Thoracic aorta (tissue), 2 donors: ENCODE data around the gene MAPKAPK2. TPM values are rescaled to one million over a fixed set of nuclear protein-coding genes. Genes with fewer than 3 reads are reported as not detected.

Experiments used
- ATAC-seq: fragments of 150-250 bp; one replicate; pipeline ENCODE4 v1.8.0; 2017; ENCODE audit warnings: low read depth; ENCODE audit not compliant: insufficient number of reproducible peaks, low FRiP score
- DNase-seq: peaks from one replicate; pipeline ENCODE4 v3.0.0-alpha.2; 2020; ENCODE audit warnings: low spot score
- H3K27ac ChIP-seq, 2 donors: fragments of 200-600 bp; sonication (generic); 1 replicate in 1 of 2; 2 replicates in 1 of 2; pipeline ENCODE4 v1.5.1; 2016; ENCODE audit warnings: mild to moderate bottlenecking in 2 of 2, moderate library complexity in 2 of 2
- H3K27me3 ChIP-seq: fragments of 200-600 bp; sonication (generic); replicated peaks from 2 replicates; pipeline ENCODE4 v1.6.0; 2016; ENCODE audit warnings: mild to moderate bottlenecking; ENCODE audit not compliant: insufficient read depth
- H3K36me3 ChIP-seq: fragments of 200-600 bp; sonication (generic); one replicate; pipeline ENCODE4 v1.5.1; 2016
- H3K4me1 ChIP-seq, 2 donors: fragments of 200-600 bp; sonication (generic); 1 replicate in 1 of 2; 2 replicates in 1 of 2; pipeline versions ENCODE4 v1.5.1 to v1.6.0; 2016; ENCODE audit warnings: low read depth in 2 of 2, mild to moderate bottlenecking in 1 of 2; ENCODE audit not compliant: control insufficient read depth in 1 of 2
- H3K4me3 ChIP-seq: fragments of 200-600 bp; sonication (generic); 2 replicates; pipeline ENCODE4 v1.5.1; 2016; ENCODE audit warnings: mild to moderate bottlenecking
- H3K9me3 ChIP-seq: fragments of 200-600 bp; sonication (generic); 2 replicates; pipeline ENCODE4 v1.5.1; 2016
- total RNA-seq, 2 donors: library from RNA; depleted of rRNA; stranded (reverse); fragments of >200 nt; gene quantifications; one replicate each; pipeline versions ENCODE4 v1.1.0 to v1.2.3, GENCODE V29; 2016
- TF ChIP-seq, protein P1 (sequence below): fragments of 200-600 bp; sonication (generic); IDR thresholded peaks from one replicate; pipeline ENCODE4 v1.5.1; 2019; ENCODE audit warnings: antibody characterized with exemption

The MAPKAPK2 gene
- total RNA-seq, 2 donors from 2014 or later: 80.7 to 89.2 TPM

DNA sequence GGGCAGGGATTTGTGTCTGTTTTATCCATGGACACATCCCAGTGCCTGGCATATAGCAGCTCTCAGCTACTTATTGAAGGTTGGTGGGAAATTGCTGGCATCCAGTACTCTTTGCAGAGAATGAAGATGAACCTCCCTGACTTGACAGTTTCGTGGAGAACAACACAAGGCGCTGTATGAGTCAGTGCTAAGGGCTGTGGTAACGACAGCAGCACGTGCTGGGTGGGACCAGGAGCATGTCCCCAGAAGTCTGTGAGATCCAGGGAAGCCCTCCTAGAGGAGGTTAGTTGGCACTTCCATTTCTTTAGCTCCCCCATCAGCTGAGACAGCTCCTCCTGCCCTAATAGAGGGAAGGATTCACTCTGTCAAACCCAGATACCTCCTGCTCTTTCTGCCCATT, 60.0 kb downstream of the MAPKAPK2 start:
- no peaks in the 10 kb centered on the region for H3K9me3 ChIP-seq
- no peaks in the 10 kb centered on the region for H3K27me3 ChIP-seq
- no peaks in the 10 kb centered on the region for H3K4me1 ChIP-seq
- no peak for ATAC-seq
- H3K4me3 ChIP-seq: no peak overlapping the region
- DNase-seq: no peak
- TF ChIP-seq, protein P1, sequence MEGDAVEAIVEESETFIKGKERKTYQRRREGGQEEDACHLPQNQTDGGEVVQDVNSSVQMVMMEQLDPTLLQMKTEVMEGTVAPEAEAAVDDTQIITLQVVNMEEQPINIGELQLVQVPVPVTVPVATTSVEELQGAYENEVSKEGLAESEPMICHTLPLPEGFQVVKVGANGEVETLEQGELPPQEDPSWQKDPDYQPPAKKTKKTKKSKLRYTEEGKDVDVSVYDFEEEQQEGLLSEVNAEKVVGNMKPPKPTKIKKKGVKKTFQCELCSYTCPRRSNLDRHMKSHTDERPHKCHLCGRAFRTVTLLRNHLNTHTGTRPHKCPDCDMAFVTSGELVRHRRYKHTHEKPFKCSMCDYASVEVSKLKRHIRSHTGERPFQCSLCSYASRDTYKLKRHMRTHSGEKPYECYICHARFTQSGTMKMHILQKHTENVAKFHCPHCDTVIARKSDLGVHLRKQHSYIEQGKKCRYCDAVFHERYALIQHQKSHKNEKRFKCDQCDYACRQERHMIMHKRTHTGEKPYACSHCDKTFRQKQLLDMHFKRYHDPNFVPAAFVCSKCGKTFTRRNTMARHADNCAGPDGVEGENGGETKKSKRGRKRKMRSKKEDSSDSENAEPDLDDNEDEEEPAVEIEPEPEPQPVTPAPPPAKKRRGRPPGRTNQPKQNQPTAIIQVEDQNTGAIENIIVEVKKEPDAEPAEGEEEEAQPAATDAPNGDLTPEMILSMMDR: no peak
- H3K36me3 ChIP-seq: no peaks in the 10 kb centered on the region
- no peak overlapping the region for H3K27ac ChIP-seq

DNA sequence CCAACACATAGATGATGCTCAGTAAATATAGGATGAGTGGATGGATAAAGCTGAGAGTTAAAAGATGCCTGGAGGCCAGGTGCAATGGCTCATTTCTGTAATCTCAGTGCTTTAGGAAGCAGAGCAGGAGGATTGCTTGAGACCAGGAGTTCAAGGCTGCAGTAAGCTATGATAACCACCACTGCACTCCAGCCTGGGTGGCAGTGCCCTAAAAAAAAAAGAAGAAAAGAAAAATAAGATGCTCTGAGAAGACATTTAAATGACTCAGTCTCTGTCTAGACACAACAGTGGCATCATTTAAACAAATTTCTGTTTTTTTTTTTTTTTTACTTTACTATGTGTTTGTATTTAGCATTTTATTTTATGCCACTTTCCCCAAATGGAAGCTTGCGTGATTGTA, 60.6 kb downstream of the MAPKAPK2 start:
- Histone ChIP-seq H3K4me1 (no peaks in the 10 kb centered on the region), H3K27ac (no peak overlapping the region), H3K36me3 (no peaks in the 10 kb centered on the region), H3K9me3 (no peaks in the 10 kb centered on the region), H3K4me3 (no peak overlapping the region), H3K27me3 (no peaks in the 10 kb centered on the region)
- ATAC-seq (no peak), DNase-seq (no peak)
- TF ChIP-seq, protein P1: no peak

DNA sequence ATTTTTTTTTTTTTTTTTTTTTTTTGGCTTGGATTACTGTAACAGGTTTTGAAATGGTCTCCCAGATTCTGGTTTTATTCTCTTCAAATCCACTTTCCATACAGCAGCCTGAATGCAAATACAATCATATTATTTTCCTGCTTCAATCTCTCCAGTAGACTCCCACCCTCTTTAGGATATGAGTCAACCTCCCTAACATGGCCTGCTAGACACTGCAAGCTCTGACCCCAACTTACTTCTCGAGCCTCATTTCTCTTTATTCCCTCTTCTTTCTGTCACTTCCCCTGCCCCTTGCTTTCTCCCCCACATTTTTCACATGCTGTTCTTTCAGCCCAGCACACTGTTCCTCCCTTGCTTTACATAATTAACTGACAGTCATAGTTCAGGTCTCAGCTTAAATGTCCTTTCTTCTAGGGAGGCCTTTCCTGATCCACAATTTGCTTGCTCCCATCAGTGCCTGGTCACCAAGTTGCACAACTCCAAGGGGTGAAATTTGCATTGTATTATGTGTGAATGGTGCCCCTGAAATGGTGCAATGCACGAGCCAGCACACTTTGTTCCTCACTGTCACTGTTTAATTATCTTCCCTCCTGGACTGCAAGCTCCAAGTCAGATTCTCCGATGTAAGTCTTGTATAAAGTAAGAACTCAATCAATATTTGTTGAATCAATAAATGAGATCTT, 63.8 kb downstream of the MAPKAPK2 start:
- TF ChIP-seq, protein P1: no peak
- no peak overlapping the region for H3K4me3 ChIP-seq
- H3K9me3 ChIP-seq: no peaks in the 10 kb centered on the region
- H3K4me1 ChIP-seq: no peaks in the 10 kb centered on the region
- no peak overlapping the region for H3K27ac ChIP-seq
- no peaks in the 10 kb centered on the region for H3K27me3 ChIP-seq
- ATAC-seq (no peak), DNase-seq (no peak)
- no peaks in the 10 kb centered on the region for H3K36me3 ChIP-seq

DNA sequence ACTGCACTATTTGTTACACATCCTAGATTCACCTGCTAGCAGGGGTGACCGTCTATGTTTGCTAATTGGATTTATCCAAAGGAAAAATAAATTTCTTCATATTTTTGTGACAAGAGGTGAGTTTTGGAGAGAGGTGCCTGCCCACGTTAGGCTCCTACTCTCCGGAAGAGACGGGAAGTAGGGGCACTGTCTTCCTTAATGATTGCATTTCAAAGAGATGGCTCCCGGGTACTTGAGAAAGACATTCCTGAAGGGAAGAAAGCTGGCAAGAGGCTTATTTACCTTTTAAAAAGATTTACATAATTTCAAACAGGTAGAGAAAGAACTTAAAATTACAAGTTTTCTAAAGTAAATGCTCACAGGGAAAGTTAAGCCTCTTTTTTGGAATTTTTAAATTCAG, 67.2 kb downstream of the MAPKAPK2 start:
- H3K27ac ChIP-seq: no peak overlapping the region
- no peaks in the 10 kb centered on the region for H3K4me1 ChIP-seq
- H3K4me3 ChIP-seq: no peak overlapping the region
- ATAC-seq (no peak), DNase-seq (no peak)
- no peaks in the 10 kb centered on the region for H3K9me3 ChIP-seq
- TF ChIP-seq, protein P1: no peak
- H3K36me3 ChIP-seq: no peaks in the 10 kb centered on the region
- H3K27me3 ChIP-seq: no peaks in the 10 kb centered on the region

DNA sequence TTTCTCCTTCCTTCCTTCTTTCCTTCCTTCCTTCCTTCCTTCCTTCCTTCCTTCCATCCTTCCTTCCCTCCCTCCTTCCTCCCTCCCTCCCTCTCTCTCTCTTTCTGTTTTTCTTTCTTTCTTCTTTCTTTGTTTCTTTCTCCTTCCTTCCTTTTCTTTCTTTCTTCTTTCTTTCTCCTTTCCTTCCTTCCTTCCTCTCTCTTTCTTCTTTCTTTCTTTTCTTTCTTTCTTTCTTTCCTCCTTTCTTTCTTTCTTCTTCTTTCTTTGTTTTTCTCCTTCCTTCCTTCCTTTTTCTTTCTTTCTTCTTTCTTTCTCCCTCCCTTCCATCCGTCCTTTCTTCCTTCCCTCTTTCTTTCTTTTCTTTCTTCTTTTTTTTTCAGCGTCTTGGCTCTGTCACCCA, 67.8 kb downstream of the MAPKAPK2 start:
- ATAC-seq (no peak), DNase-seq (no peak)
- H3K36me3 ChIP-seq: no peaks in the 10 kb centered on the region
- H3K27me3 ChIP-seq: no peaks in the 10 kb centered on the region
- TF ChIP-seq, protein P1: no peak
- H3K9me3 ChIP-seq: no peaks in the 10 kb centered on the region
- no peaks in the 10 kb centered on the region for H3K4me1 ChIP-seq
- no peak overlapping the region for H3K4me3 ChIP-seq
- H3K27ac ChIP-seq: no peak overlapping the region
